HG02571 (cell line): ENCODE data around the gene AGXT2.

Experiments
- ATAC-seq: cut with Tn5 transposase; IDR thresholded peaks from one replicate; pipeline ENCODE4 v1.9.1; 2021; ENCODE audit warnings: mild to moderate bottlenecking, moderate library complexity; ENCODE audit not compliant: unreplicated experiment

Gene AGXT2

GRCh38 chr5:35047785-35048404, at the start of gene AGXT2:
Gene AGXT2, minus strand, starts transcription at chr5:35047949. Its CDS starts 57 bp downstream, at chr5:35047892.
- ATAC-seq = no peak

- no peak for ATAC-seq
These were observed 49.2 kb upstream of the AGXT2 start for GRCh38 chr5:35096932-35097331.

- no peak for ATAC-seq
These were observed 48.5 kb upstream of the AGXT2 start for GRCh38 chr5:35096216-35096615.

GRCh38 chr5:35095366-35095765, 47.6 kb upstream of the AGXT2 start:
- no peak for ATAC-seq

GRCh38 chr5:35094948-35095347, 47.2 kb upstream of the AGXT2 start:
- ATAC-seq = no peak

GRCh38 chr5:35092703-35093102, 45.0 kb upstream of the AGXT2 start:
- no peak for ATAC-seq

- ATAC-seq = no peak
These were observed 44.0 kb upstream of the AGXT2 start for GRCh38 chr5:35091704-35092103.

GRCh38 chr5:35089334-35090314, 41.9 kb upstream of the AGXT2 start:
- no peak for ATAC-seq

GRCh38 chr5:35087991-35088390, 40.2 kb upstream of the AGXT2 start:
- ATAC-seq = no peak

- ATAC-seq = no peak
These were observed 35.4 kb upstream of the AGXT2 start for GRCh38 chr5:35083150-35083549.

- ATAC-seq = no peak
These were observed 34.8 kb upstream of the AGXT2 start for GRCh38 chr5:35082530-35082929.

GRCh38 chr5:35081134-35081533, 33.4 kb upstream of the AGXT2 start:
- ATAC-seq = no peak

GRCh38 chr5:35073160-35073559, 25.4 kb upstream of the AGXT2 start:
- no peak for ATAC-seq

- no peak for ATAC-seq
These were observed 21.4 kb upstream of the AGXT2 start for GRCh38 chr5:35069188-35069587.

- ATAC-seq = no peak
These were observed 20.2 kb upstream of the AGXT2 start for GRCh38 chr5:35067985-35068384.

GRCh38 chr5:35066260-35066795, 18.6 kb upstream of the AGXT2 start:
- no peak for ATAC-seq

- ATAC-seq = no peak
These were observed 15.7 kb upstream of the AGXT2 start for GRCh38 chr5:35063414-35063813.

- no peak for ATAC-seq
These were observed 13.5 kb upstream of the AGXT2 start for GRCh38 chr5:35061211-35061770.

GRCh38 chr5:35060236-35060635, 12.5 kb upstream of the AGXT2 start:
- ATAC-seq = no peak

GRCh38 chr5:35059251-35059650, 11.5 kb upstream of the AGXT2 start:
- ATAC-seq = no peak

- peak; percentile 71 for ATAC-seq
These were observed 10.6 kb upstream of the AGXT2 start for GRCh38 chr5:35058374-35058788.
